NCI-H146 treated with DMSO at 0.1 percent for 48 hours (cell line): ENCODE data around the gene ACVRL1.
A peak's percentile ranks its signal among the peaks of the same experiment; 100 is the strongest.

Source experiments
- DNase-seq: peaks from one replicate; lab custom pipeline; 2025; ENCODE audit not compliant: unreplicated experiment; lab: John Stamatoyannopoulos, UW

ACVRL1 gene

GRCh38 chr12:51907083-51907855 is at the start of gene ACVRL1:
ACVRL1 (plus strand) TSS chr12:51907504; CDS start chr12:51912475, 4,971 bp downstream.
- DNase-seq: no peak

GRCh38 chr12:51860986-51861385 is 46.3 kb upstream of the ACVRL1 start:
- DNase-seq: no peak

- no peak for DNase-seq
Observed at GRCh38 chr12:51862947-51863346, 44.4 kb upstream of the ACVRL1 start.

- DNase-seq: no peak
Observed at GRCh38 chr12:51863363-51863932, 43.9 kb upstream of the ACVRL1 start.

- DNase-seq: peak; percentile 21
Observed at GRCh38 chr12:51863933-51864832, 43.1 kb upstream of the ACVRL1 start.

- DNase-seq: no peak
Observed at GRCh38 chr12:51864833-51865670, 42.3 kb upstream of the ACVRL1 start.

GRCh38 chr12:51865757-51866270 is 41.5 kb upstream of the ACVRL1 start:
- DNase-seq: no peak

GRCh38 chr12:51866324-51866723 is 41.0 kb upstream of the ACVRL1 start:
- DNase-seq: no peak

GRCh38 chr12:51866762-51867161 is 40.5 kb upstream of the ACVRL1 start:
- DNase-seq: no peak

GRCh38 chr12:51867371-51867770 is 39.9 kb upstream of the ACVRL1 start:
- DNase-seq: no peak

- DNase-seq: no peak
Observed at GRCh38 chr12:51867796-51868428, 39.4 kb upstream of the ACVRL1 start.

- peak; percentile 59 for DNase-seq
Observed at GRCh38 chr12:51868821-51869495, 38.3 kb upstream of the ACVRL1 start.

GRCh38 chr12:51869496-51869865 is 37.8 kb upstream of the ACVRL1 start:
- DNase-seq: no peak

GRCh38 chr12:51869931-51870330 is 37.4 kb upstream of the ACVRL1 start:
- DNase-seq: no peak

- DNase-seq: no peak
Observed at GRCh38 chr12:51870504-51870903, 36.8 kb upstream of the ACVRL1 start.

- DNase-seq: no peak
Observed at GRCh38 chr12:51871126-51871525, 36.2 kb upstream of the ACVRL1 start.

GRCh38 chr12:51871918-51872688 is 35.2 kb upstream of the ACVRL1 start:
- no peak for DNase-seq

- DNase-seq: no peak
Observed at GRCh38 chr12:51872689-51872981, 34.7 kb upstream of the ACVRL1 start.
